Osteoblast (primary cell): ENCODE measurements around the gene RUFY1. TPM values are rescaled to one million over a fixed set of nuclear protein-coding genes. Genes with fewer than 3 reads are reported as not detected.

Experiments
- DNase-seq: peaks from one replicate; pipeline ENCODE4 v3.0.0; 2011; ENCODE audit warnings: low spot score, mixed read lengths; ENCODE audit not compliant: insufficient read length; ENCODE audit errors: missing footprints
- H2AFZ ChIP-seq: 2 replicates; pipeline ENCODE4 v1.6.0; 2011; ENCODE audit warnings: mild to moderate bottlenecking, low read length
- H3K27ac ChIP-seq: 2 replicates; pipeline ENCODE4 v1.5.1; 2011; ENCODE audit warnings: mild to moderate bottlenecking, low read depth, low read length, moderate library complexity
- H3K27me3 ChIP-seq: 2 replicates; pipeline ENCODE4 v1.6.0; 2012; ENCODE audit warnings: mild to moderate bottlenecking, control low read depth, inconsistent platforms, low read length, moderate library complexity; ENCODE audit not compliant: insufficient read depth
- H3K36me3 ChIP-seq: 2 replicates; pipeline ENCODE4 v1.5.1; 2011; ENCODE audit warnings: mild to moderate bottlenecking, low read length, control low read depth, moderate library complexity; ENCODE audit not compliant: insufficient read depth
- H3K4me1 ChIP-seq: 2 replicates; pipeline ENCODE4 v1.5.1; 2011; ENCODE audit warnings: mild to moderate bottlenecking, low read length, control low read depth, moderate library complexity; ENCODE audit not compliant: insufficient read depth
- H3K4me2 ChIP-seq: 2 replicates; pipeline ENCODE4 v1.6.0; 2011; ENCODE audit warnings: mild to moderate bottlenecking, low read length; ENCODE audit not compliant: insufficient read depth
- H3K4me3 ChIP-seq: fragments of 200-600 bp; sonication (generic); 3 replicates; pipeline ENCODE4 v1.5.1; 2012; ENCODE audit warnings: mild to moderate bottlenecking, low read length, inconsistent platforms; ENCODE audit not compliant: insufficient read depth
- H3K79me2 ChIP-seq: 2 replicates; pipeline ENCODE4 v1.6.0; 2012; ENCODE audit warnings: mild to moderate bottlenecking, low read length, control low read depth, inconsistent platforms; ENCODE audit not compliant: insufficient read depth
- H3K9me3 ChIP-seq: 2 replicates; pipeline ENCODE4 v1.5.1; 2011; ENCODE audit warnings: low read depth, low read length, control low read depth
- H4K20me1 ChIP-seq: 2 replicates; pipeline ENCODE4 v1.6.0; 2012; ENCODE audit warnings: mild to moderate bottlenecking, low read length, control low read depth; ENCODE audit not compliant: insufficient read depth
- CTCF ChIP-seq: IDR thresholded peaks from 2 replicates; pipeline ENCODE4 v1.5.1; 2011; ENCODE audit warnings: mild to moderate bottlenecking, low read depth, low read length, moderate library complexity; ENCODE audit errors: extremely low read depth
- total RNA-seq: library from RNA; depleted of rRNA; stranded (reverse); fragments of >200 nt; gene quantifications from 2 replicates; pipeline ENCODE4 v1.2.3, GENCODE V29; 2012

RUFY1 gene
- total RNA-seq, 1 donor = 51.8 TPM

- TF ChIP-seq CTCF = no peak
- no peak for DNase-seq
- H3K36me3 ChIP-seq = peaks cover 74% of the 10 kb centered on the region
Observed at GRCh38 chr5:179595916-179596315, 45.6 kb downstream of the RUFY1 start.

GRCh38 chr5:179596421-179596820 lies 46.1 kb downstream of the RUFY1 start:
- Histone ChIP-seq H3K9me3 (no peaks in the 10 kb centered on the region), H4K20me1 (no peaks in the 10 kb centered on the region), H3K4me2 (no peak overlapping the region), H3K27me3 (no peaks in the 10 kb centered on the region), H3K27ac (no peak overlapping the region), H3K36me3 (peaks cover 72% of the 10 kb centered on the region), H3K79me2 (no peaks in the 10 kb centered on the region), H2AFZ (no peak overlapping the region), H3K4me1 (no peaks in the 10 kb centered on the region), H3K4me3 (no peak overlapping the region)
- no peak for DNase-seq
- TF ChIP-seq CTCF = no peak

More at GRCh38 chr5:179595916-179596315, 45.6 kb downstream of the RUFY1 start:
- H3K27me3 ChIP-seq = no peaks in the 10 kb centered on the region
- H3K4me2 ChIP-seq = no peak overlapping the region
- no peaks in the 10 kb centered on the region for H3K4me1 ChIP-seq
- no peaks in the 10 kb centered on the region for H3K79me2 ChIP-seq
- no peak overlapping the region for H2AFZ ChIP-seq
- H4K20me1 ChIP-seq = no peaks in the 10 kb centered on the region
- no peak overlapping the region for H3K4me3 ChIP-seq
- H3K9me3 ChIP-seq = no peaks in the 10 kb centered on the region
- H3K27ac ChIP-seq = no peak overlapping the region

- H3K27ac ChIP-seq = no peak overlapping the region
- TF ChIP-seq CTCF = no peak
- no peak overlapping the region for H3K4me3 ChIP-seq
- peak; percentile 77 for DNase-seq
- H3K4me1 ChIP-seq = no peaks in the 10 kb centered on the region
- no peaks in the 10 kb centered on the region for H3K79me2 ChIP-seq
- peaks cover 65% of the 10 kb centered on the region for H3K36me3 ChIP-seq
- no peaks in the 10 kb centered on the region for H4K20me1 ChIP-seq
- no peak overlapping the region for H2AFZ ChIP-seq
- no peaks in the 10 kb centered on the region for H3K9me3 ChIP-seq
- H3K27me3 ChIP-seq = no peaks in the 10 kb centered on the region
- H3K4me2 ChIP-seq = no peak overlapping the region
Observed at GRCh38 chr5:179599100-179599499, 48.7 kb downstream of the RUFY1 start.

GRCh38 chr5:179599566-179599965 lies 49.2 kb downstream of the RUFY1 start:
- no peak overlapping the region for H2AFZ ChIP-seq
- peaks cover 66% of the 10 kb centered on the region for H3K36me3 ChIP-seq
- no peak overlapping the region for H3K4me3 ChIP-seq
- TF ChIP-seq CTCF = no peak
- DNase-seq = no peak
- H3K9me3 ChIP-seq = no peaks in the 10 kb centered on the region
- H3K27ac ChIP-seq = no peak overlapping the region
- no peak overlapping the region for H3K4me2 ChIP-seq
- H3K27me3 ChIP-seq = no peaks in the 10 kb centered on the region
- no peaks in the 10 kb centered on the region for H4K20me1 ChIP-seq
- no peaks in the 10 kb centered on the region for H3K4me1 ChIP-seq
- H3K79me2 ChIP-seq = no peaks in the 10 kb centered on the region
